Lung (tissue), 12 donors: ENCODE measurements around the gene USF2. TPM values are rescaled to one million over a fixed set of nuclear protein-coding genes. Genes with fewer than 3 reads are reported as not detected.

Experiments
- ATAC-seq: fragments of 200-7000 bp; cut with Tn5 transposase; one replicate; pipeline ENCODE4 v1.9.1; 2020; ENCODE audit warnings: moderate number of reproducible peaks; ENCODE audit not compliant: insufficient read depth, low FRiP score
- DNase-seq, 3 donors: peaks; one replicate each; pipeline ENCODE4 v3.0.0-alpha.2; 2013 to 2017
- H3K27ac ChIP-seq, 2 donors: one replicate each; pipeline ENCODE4 v1.5.1; 2013; ENCODE audit warnings: mild to moderate bottlenecking in 2 of 2, moderate library complexity in 2 of 2, control low read depth in 1 of 2, inconsistent platforms in 1 of 2, low read depth in 1 of 2, low read length in 1 of 2
- H3K27me3 ChIP-seq, 3 donors: one replicate each; pipeline ENCODE4 v1.5.1; 2013; ENCODE audit warnings: low read length in 2 of 3; ENCODE audit not compliant: control insufficient read depth in 3 of 3, insufficient read depth in 3 of 3
- H3K36me3 ChIP-seq, 4 donors: one replicate each; pipeline ENCODE4 v1.5.1; 2013; ENCODE audit warnings: low read length in 4 of 4, mild to moderate bottlenecking in 1 of 4, moderate library complexity in 1 of 4; ENCODE audit not compliant: control insufficient read depth in 4 of 4, insufficient read depth in 4 of 4
- H3K4me1 ChIP-seq, 5 donors: one replicate each; pipeline ENCODE4 v1.5.1; 2013; ENCODE audit warnings: low read length in 5 of 5, mild to moderate bottlenecking in 2 of 5, moderate library complexity in 1 of 5; ENCODE audit not compliant: control insufficient read depth in 5 of 5, insufficient read depth in 5 of 5
- H3K4me3 ChIP-seq: one replicate; pipeline ENCODE4 v1.5.1; 2013; ENCODE audit warnings: mild to moderate bottlenecking, control low read depth, moderate library complexity
- H3K9ac ChIP-seq, 2 donors: one replicate each; pipeline ENCODE4 v1.5.1; 2013; ENCODE audit warnings: low read length in 2 of 2, control low read depth in 1 of 2; ENCODE audit not compliant: insufficient read depth in 1 of 2
- H3K9me3 ChIP-seq, 4 donors: one replicate each; pipeline ENCODE4 v1.5.1; 2013; ENCODE audit warnings: low read length in 3 of 4, mild to moderate bottlenecking in 1 of 4, moderate library complexity in 1 of 4; ENCODE audit not compliant: control insufficient read depth in 4 of 4, insufficient read depth in 3 of 4
- WGBS, 2 donors: extraction: QIAGEN DNeasy Blood & Tissue Kit; methylation state at CpG; one replicate each; pipeline ENCODE4 v1.1.7; 2013; 5-methylcytosine and 5-hydroxymethylcytosine counted together
- polyA plus RNA-seq, 2 donors: library from polyadenylated mRNA; stranded (reverse); fragments of 200-250 nt; gene quantifications; one replicate each; pipeline ENCODE4 v1.2.1, GENCODE V29; 2013
- total RNA-seq, 2 donors: library from RNA; depleted of rRNA in 1 of 2; stranded (reverse); fragments of >200 nt in 1 of 2; gene quantifications; one replicate each; pipeline ENCODE4 v1.2.1, GENCODE V29; 2014 to 2021
- TF ChIP-seq, protein P1 (sequence below): IDR thresholded peaks from 2 replicates; pipeline ENCODE4 v1.5.1; 2012; ENCODE audit warnings: mild to moderate bottlenecking; ENCODE audit errors: control extremely low read depth, extremely low read depth
- donor health status: control.
- donor health status: control.
- donor health status: Bipolar disorder and iron deficiency.
- donor health status: healthy.
- donor health status: DM: yes; HTN: yes; CAD: no.

The USF2 gene
- total and polyA plus RNA-seq, 4 donors, result 74.9 to 163 (median 133) TPM

DNA sequence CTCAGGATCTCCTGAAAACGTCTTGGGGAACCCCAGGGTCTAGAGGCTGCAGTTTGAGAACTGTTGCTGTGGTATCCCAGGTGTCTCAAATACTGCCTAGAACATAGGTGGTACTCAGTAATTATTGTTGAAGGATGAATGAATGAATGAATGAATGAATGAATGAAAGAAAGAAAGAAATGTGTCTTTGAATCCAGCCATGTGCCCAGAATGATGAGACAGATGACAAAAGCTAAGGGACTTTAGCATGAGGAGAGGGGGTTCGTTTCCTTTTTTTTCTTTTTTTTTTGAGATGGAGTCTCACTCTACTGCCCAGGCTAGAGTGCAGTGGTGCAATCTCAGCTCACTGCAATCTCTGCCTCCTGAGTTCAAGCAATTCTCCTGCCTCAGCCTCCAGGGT, 12.2 kb upstream of the USF2 start:
- TF ChIP-seq, protein P1, sequence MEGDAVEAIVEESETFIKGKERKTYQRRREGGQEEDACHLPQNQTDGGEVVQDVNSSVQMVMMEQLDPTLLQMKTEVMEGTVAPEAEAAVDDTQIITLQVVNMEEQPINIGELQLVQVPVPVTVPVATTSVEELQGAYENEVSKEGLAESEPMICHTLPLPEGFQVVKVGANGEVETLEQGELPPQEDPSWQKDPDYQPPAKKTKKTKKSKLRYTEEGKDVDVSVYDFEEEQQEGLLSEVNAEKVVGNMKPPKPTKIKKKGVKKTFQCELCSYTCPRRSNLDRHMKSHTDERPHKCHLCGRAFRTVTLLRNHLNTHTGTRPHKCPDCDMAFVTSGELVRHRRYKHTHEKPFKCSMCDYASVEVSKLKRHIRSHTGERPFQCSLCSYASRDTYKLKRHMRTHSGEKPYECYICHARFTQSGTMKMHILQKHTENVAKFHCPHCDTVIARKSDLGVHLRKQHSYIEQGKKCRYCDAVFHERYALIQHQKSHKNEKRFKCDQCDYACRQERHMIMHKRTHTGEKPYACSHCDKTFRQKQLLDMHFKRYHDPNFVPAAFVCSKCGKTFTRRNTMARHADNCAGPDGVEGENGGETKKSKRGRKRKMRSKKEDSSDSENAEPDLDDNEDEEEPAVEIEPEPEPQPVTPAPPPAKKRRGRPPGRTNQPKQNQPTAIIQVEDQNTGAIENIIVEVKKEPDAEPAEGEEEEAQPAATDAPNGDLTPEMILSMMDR, result no peak
- H3K27me3 ChIP-seq, result no peaks in the 10 kb centered on the region
- peaks cover 0 to 7% (median 0%) of the 10 kb centered on the region in 4 donors for H3K36me3 ChIP-seq
- no peaks in the 10 kb centered on the region for H3K9me3 ChIP-seq
- WGBS, 2 donors, result 69 to 75% methylated on average over 2 of the region's 2 CpGs
- no peak overlapping the region for H3K4me3 ChIP-seq
- H3K27ac ChIP-seq, result no peak overlapping the region
- ATAC-seq (no peak), DNase-seq (no peak)
- no peak overlapping the region for H3K9ac ChIP-seq
- peaks cover 0 to 12% (median 0%) of the 10 kb centered on the region in 5 donors for H3K4me1 ChIP-seq

DNA sequence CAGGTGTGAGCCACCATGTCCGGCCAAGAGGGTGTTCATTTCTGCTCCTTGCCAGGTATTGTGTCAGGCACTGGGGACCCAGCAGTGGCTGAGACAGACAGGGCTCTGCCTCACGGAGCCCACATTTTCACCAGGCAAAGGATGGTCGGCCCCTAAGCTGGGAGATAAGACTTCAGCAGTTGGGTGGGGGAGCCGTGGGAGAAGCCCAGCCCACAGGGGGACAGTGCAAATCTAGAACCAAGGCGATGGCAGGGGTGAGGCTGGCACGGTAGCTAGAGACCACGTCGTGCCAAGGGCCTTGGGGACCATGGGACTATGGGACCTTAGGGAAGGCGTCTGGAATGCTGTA, 11.7 kb upstream of the USF2 start:
- ATAC-seq, result no peak

DNA sequence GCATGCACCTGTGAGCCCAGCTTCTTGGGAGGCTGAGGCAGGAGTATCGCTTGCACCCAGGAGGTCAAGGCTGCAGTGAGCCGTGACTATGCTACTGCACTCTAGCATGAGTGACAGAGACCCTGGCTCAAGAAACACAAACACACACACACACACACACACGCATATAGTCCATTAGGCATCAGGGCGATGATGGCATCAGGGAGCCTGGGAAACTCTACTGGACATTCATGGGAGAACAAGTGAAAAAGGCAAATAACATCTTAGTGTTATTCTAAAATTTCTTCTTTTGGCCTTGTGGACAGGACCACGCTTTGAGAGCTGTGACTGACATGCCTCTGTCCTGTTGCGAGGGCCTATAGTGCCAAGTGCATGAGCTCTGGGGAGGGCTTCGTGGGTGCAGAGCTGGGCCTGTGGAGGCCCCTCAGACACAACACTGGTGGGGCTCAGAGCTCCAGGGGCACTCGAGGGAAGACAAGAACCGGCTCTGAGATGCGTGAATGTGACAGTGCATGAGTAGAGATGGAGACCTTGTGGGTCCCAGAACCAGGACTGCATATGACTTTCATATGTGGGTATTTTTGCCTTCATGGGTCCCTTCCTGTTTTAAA, 8.0 kb upstream of the USF2 start:
- H3K27me3 ChIP-seq, result no peaks in the 10 kb centered on the region
- 86 to 87% methylated on average over 10 of the region's 10 CpGs for WGBS, 2 donors
- H3K9me3 ChIP-seq, result no peaks in the 10 kb centered on the region
- DNase-seq, result no peak
- no peak overlapping the region for H3K27ac ChIP-seq
- H3K36me3 ChIP-seq, result peaks cover 0 to 7% (median 0%) of the 10 kb centered on the region in 4 donors
- ATAC-seq, result no peak
- no peak overlapping the region for H3K4me3 ChIP-seq
- H3K4me1 ChIP-seq, result peaks cover 0 to 10% (median 3%) of the 10 kb centered on the region in 5 donors
- H3K9ac ChIP-seq, result no peak overlapping the region
- TF ChIP-seq, protein P1, result no peak

More for the DNA sequence above, 11.7 kb upstream of the USF2 start:
- Histone ChIP-seq H3K36me3 (peaks cover 0 to 6% (median 0%) of the 10 kb centered on the region in 4 donors), H3K4me1 (peaks cover 0 to 12% (median 0%) of the 10 kb centered on the region in 5 donors), H3K27me3 (no peaks in the 10 kb centered on the region), H3K4me3 (no peak overlapping the region), H3K27ac (no peak overlapping the region), H3K9ac (no peak overlapping the region), H3K9me3 (no peaks in the 10 kb centered on the region)
- DNase-seq, result no peak
- WGBS, 2 donors, result 81 to 84% methylated on average over 9 of the region's 9 CpGs
- TF ChIP-seq, protein P1, result no peak
